Measurements from ENCODE around the gene GAS7.

The GAS7 gene

DNA sequence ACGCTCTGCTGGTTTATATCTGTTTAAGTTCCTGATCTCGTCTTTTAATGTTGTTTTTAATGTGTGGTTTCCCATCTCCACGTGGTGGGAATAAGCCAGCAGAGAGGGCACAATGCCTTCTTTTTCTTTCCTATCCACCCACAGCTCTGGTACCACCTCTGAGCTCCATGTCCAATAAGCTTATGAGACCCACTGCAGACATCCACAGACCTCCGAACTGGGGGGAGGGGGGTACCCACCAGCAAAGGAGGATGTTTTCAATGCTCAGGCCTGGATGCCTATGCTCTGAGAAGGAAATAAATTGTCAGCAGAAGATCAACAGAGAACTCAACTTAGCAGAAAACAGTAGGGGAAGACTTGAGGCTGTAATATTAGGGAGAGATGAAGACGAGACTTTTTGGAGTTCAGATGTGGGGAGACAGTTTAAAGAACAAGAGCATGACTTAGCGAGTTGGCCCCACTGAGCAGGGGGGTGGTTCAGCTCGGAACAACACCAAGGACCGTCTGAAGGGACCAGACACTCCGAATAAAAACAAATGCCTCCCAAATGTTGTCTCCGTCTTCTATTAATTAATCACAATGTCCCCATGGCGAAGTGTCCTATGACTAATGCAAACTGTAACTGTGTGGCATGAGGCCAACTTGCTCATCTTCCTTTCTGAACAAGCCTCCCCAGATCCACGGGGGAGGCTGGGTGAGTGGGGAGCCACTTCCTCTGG, 62.7 kb downstream of the GAS7 start:
- no peaks in the 10 kb centered on the region for H3F3A ChIP-seq (ENCODE audit: insufficient read depth, low read length)
- H3K79me2 ChIP-seq (ENCODE audit: insufficient read depth, low read length), result no peaks in the 10 kb centered on the region
- H3K4me3 ChIP-seq (ENCODE audit: low read depth, low read length, poor library complexity, severe bottlenecking), result no peak overlapping the region
- no peaks in the 10 kb centered on the region for H3K27me3 ChIP-seq (ENCODE audit: insufficient read depth, low read length)
- no peak overlapping the region for H3K4me2 ChIP-seq (ENCODE audit: low read length)
- H3K9me2 ChIP-seq (ENCODE audit: low read depth, low read length), result no peaks in the 10 kb centered on the region
- no peaks in the 10 kb centered on the region for H3K4me1 ChIP-seq (ENCODE audit: insufficient read depth, low read length, severe bottlenecking)
- TF ChIP-seq CTCF (IDR thresholded peaks at IDR 0.05; ENCODE audit: low read length) (no peak), EZH2 (IDR thresholded peaks at IDR 0.05; ENCODE audit: borderline replicate concordance, low read length) (no peak)
- H3K27ac ChIP-seq (ENCODE audit: low read depth, low read length, poor library complexity, severe bottlenecking), result no peak overlapping the region
- no peaks in the 10 kb centered on the region for H4K20me1 ChIP-seq (ENCODE audit: insufficient read depth, low read length)
- H3K9me3 ChIP-seq (ENCODE audit: low read length), result no peaks in the 10 kb centered on the region
- no peak overlapping the region for H2AFZ ChIP-seq (ENCODE audit: low read length)
- H3K9ac ChIP-seq (ENCODE audit: low read length), result no peak overlapping the region
- no peaks in the 10 kb centered on the region for H3K36me3 ChIP-seq (ENCODE audit: insufficient read depth, low read length)

GRCh38 chr17:10130677-10131076, 67.7 kb downstream of the GAS7 start:
- Histone ChIP-seq H3K4me2 (ENCODE audit: low read length) (no peak overlapping the region), H3K9me2 (ENCODE audit: low read depth, low read length) (no peaks in the 10 kb centered on the region), H4K20me1 (ENCODE audit: insufficient read depth, low read length) (no peaks in the 10 kb centered on the region), H3K27me3 (ENCODE audit: insufficient read depth, low read length) (no peaks in the 10 kb centered on the region), H3K9ac (ENCODE audit: low read length) (no peak overlapping the region), H3K9me3 (ENCODE audit: low read length) (no peaks in the 10 kb centered on the region), H3F3A (ENCODE audit: insufficient read depth, low read length) (no peaks in the 10 kb centered on the region), H3K4me3 (ENCODE audit: low read depth, low read length, poor library complexity, severe bottlenecking) (no peak overlapping the region), H3K27ac (ENCODE audit: low read depth, low read length, poor library complexity, severe bottlenecking) (no peak overlapping the region), H3K36me3 (ENCODE audit: insufficient read depth, low read length) (no peaks in the 10 kb centered on the region), H3K79me2 (ENCODE audit: insufficient read depth, low read length) (no peaks in the 10 kb centered on the region), H2AFZ (ENCODE audit: low read length) (no peak overlapping the region), H3K4me1 (ENCODE audit: insufficient read depth, low read length, severe bottlenecking) (no peaks in the 10 kb centered on the region)
- TF ChIP-seq CTCF (IDR thresholded peaks at IDR 0.05; ENCODE audit: low read length) (no peak), EZH2 (IDR thresholded peaks at IDR 0.05; ENCODE audit: borderline replicate concordance, low read length) (no peak)

DNA sequence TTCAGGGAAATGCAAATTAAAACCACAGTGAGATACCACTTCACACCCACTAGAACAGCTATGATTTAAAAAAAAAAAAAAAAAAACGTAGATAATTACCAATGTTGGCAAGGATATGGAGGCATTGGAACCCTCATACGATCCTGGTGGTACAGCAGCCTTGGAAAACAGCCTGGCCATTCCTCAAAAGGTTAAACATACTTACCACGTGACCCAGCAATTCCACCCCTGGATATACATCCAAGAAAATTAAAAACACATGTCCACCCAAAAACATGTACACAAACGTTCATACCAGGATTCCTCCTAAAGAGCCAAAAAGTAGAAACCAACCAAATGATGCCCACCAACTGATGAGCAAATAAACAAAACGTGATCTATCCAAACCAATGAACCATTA, 68.1 kb downstream of the GAS7 start:
- Histone ChIP-seq H2AFZ (ENCODE audit: low read length) (no peak overlapping the region), H4K20me1 (ENCODE audit: insufficient read depth, low read length) (no peaks in the 10 kb centered on the region), H3K9me2 (ENCODE audit: low read depth, low read length) (no peaks in the 10 kb centered on the region), H3K36me3 (ENCODE audit: insufficient read depth, low read length) (no peaks in the 10 kb centered on the region), H3K4me3 (ENCODE audit: low read depth, low read length, poor library complexity, severe bottlenecking) (no peak overlapping the region), H3K4me1 (ENCODE audit: insufficient read depth, low read length, severe bottlenecking) (no peaks in the 10 kb centered on the region), H3F3A (ENCODE audit: insufficient read depth, low read length) (no peaks in the 10 kb centered on the region), H3K27ac (ENCODE audit: low read depth, low read length, poor library complexity, severe bottlenecking) (no peak overlapping the region), H3K9me3 (ENCODE audit: low read length) (no peaks in the 10 kb centered on the region), H3K79me2 (ENCODE audit: insufficient read depth, low read length) (no peaks in the 10 kb centered on the region), H3K27me3 (ENCODE audit: insufficient read depth, low read length) (no peaks in the 10 kb centered on the region), H3K9ac (ENCODE audit: low read length) (no peak overlapping the region), H3K4me2 (ENCODE audit: low read length) (no peak overlapping the region)
- no peak for TF ChIP-seq CTCF (IDR thresholded peaks at IDR 0.05; ENCODE audit: low read length)
- no peak for TF ChIP-seq EZH2 (IDR thresholded peaks at IDR 0.05; ENCODE audit: borderline replicate concordance, low read length)
